H1 (cell line): ENCODE measurements around the gene GABBR1. TPM values are rescaled to one million over a fixed set of nuclear protein-coding genes. Genes with fewer than 3 reads are reported as not detected.

Source experiments
- CTCF ChIA-PET: fragments of 300-600 bp; sonication (Branson Sonifier 250); formaldehyde crosslinking; loops from one replicate; lab custom pipeline; 2021; ENCODE audit not compliant: partially characterized antibody; lab: Charles Lee
- POLR2A ChIA-PET: fragments of 300-600 bp; sonication (Branson Sonifier 250); formaldehyde crosslinking; loops from one replicate; lab custom pipeline; 2021; ENCODE audit warnings: inconsistent platforms; ENCODE audit not compliant: partially characterized antibody; lab: Charles Lee
- DNase-seq, 2 experiments: peaks; one replicate each; pipeline versions ENCODE4 v3.0.0 to v3.0.0-alpha.2; 2010 to 2022; ENCODE audit warnings: low spot score in 2 of 2, low read depth in 1 of 2, mixed read lengths in 1 of 2
- FAIRE-seq: peaks from 2 replicates; lab custom pipeline; 2011; peaks lifted over from hg19 to GRCh38; lab: Jason Lieb, UNC
- H2AFZ ChIP-seq: 2 replicates; pipeline ENCODE4 v1.8.1; 2012; ENCODE audit warnings: low read length, inconsistent platforms
- H2AK5ac ChIP-seq: 2 replicates; pipeline ENCODE4 v1.6.1; 2013; ENCODE audit warnings: low read depth, low read length
- H2BK120ac ChIP-seq: replicated peaks from 2 replicates; pipeline ENCODE3; 2013; ENCODE audit warnings: low read depth, low read length, inconsistent platforms
- H2BK12ac ChIP-seq: 2 replicates; pipeline ENCODE4 v1.6.1; 2013; ENCODE audit warnings: low read depth, low read length
- H2BK15ac ChIP-seq: 2 replicates; pipeline ENCODE4 v1.6.1; 2013; ENCODE audit warnings: low read length
- H2BK20ac ChIP-seq: 2 replicates; pipeline ENCODE4 v1.6.1; 2013; ENCODE audit warnings: low read length
- H2BK5ac ChIP-seq: 2 replicates; pipeline ENCODE4 v1.6.1; 2013; ENCODE audit warnings: low read depth, low read length
- H3K14ac ChIP-seq: 2 replicates; pipeline ENCODE4 v1.6.1; 2013; ENCODE audit warnings: inconsistent platforms; ENCODE audit not compliant: insufficient read length
- H3K18ac ChIP-seq: 2 replicates; pipeline ENCODE4 v1.6.1; 2013; ENCODE audit warnings: low read length; ENCODE audit errors: extremely low read depth
- H3K23ac ChIP-seq: 2 replicates; pipeline ENCODE4 v1.6.1; 2013; ENCODE audit warnings: inconsistent platforms; ENCODE audit not compliant: insufficient read length
- H3K23me2 ChIP-seq: 2 replicates; pipeline ENCODE4 v1.6.1; 2013; ENCODE audit warnings: low read depth, low read length
- H3K27ac ChIP-seq: 2 replicates; pipeline ENCODE4 v1.6.1; 2011; ENCODE audit warnings: low read depth, low read length, inconsistent platforms
- H3K27me3 ChIP-seq, 4 experiments: replicated peaks in 1 of 4; 1 replicate in 1 of 4; 2 replicates in 3 of 4; pipeline versions ENCODE4 v1.6.1 to v1.8.1; 2011 to 2013; ENCODE audit warnings: low read length in 3 of 4, mild to moderate bottlenecking in 3 of 4, inconsistent platforms in 2 of 4, mixed read lengths in 2 of 4, moderate library complexity in 1 of 4; ENCODE audit not compliant: control insufficient read depth in 3 of 4, insufficient read depth in 3 of 4; ENCODE audit errors: extremely low read depth in 1 of 4
- H3K36me3 ChIP-seq, 4 experiments: 2 replicates each; pipeline versions ENCODE4 v1.6.1 to v1.8.1; 2011 to 2013; ENCODE audit warnings: mild to moderate bottlenecking in 4 of 4, low read length in 3 of 4, moderate library complexity in 2 of 4, control low read depth in 1 of 4, inconsistent platforms in 1 of 4; ENCODE audit not compliant: insufficient read depth in 4 of 4, control insufficient read depth in 2 of 4
- H3K4ac ChIP-seq: replicated peaks from 2 replicates; pipeline ENCODE3; 2013; ENCODE audit warnings: low read length, low read depth, mixed read lengths, inconsistent platforms; ENCODE audit not compliant: insufficient read length
- H3K4me1 ChIP-seq, 4 experiments: replicated peaks in 1 of 4; 1 replicate in 1 of 4; 2 replicates in 3 of 4; pipeline versions ENCODE4 v1.6.1 to v1.8.1; 2011 to 2013; ENCODE audit warnings: low read length in 3 of 4, inconsistent platforms in 2 of 4, mixed read lengths in 1 of 4; ENCODE audit not compliant: insufficient read depth in 4 of 4, control insufficient read depth in 3 of 4
- H3K4me2 ChIP-seq, 2 experiments: 2 replicates each; pipeline versions ENCODE4 v1.6.1 to v1.8.1; 2011 to 2013; ENCODE audit warnings: low read depth in 2 of 2, low read length in 2 of 2, control low read depth in 1 of 2, inconsistent platforms in 1 of 2, mild to moderate bottlenecking in 1 of 2; ENCODE audit not compliant: insufficient read depth in 1 of 2
- H3K4me3 ChIP-seq, 4 experiments: fragments of 200-600, 300-600 bp in 1 of 4; sonication (generic), shearing (Covaris generic), sonication (Bioruptor Twin) in 1 of 4; 2 replicates each; pipeline versions ENCODE4 v1.5.1 to v1.8.1; 2011 to 2016; ENCODE audit warnings: low read length in 4 of 4, low read depth in 3 of 4, control low read depth in 2 of 4, inconsistent platforms in 2 of 4, mild to moderate bottlenecking in 2 of 4, mixed read lengths in 1 of 4, moderate library complexity in 1 of 4; ENCODE audit not compliant: insufficient read depth in 2 of 4; ENCODE audit errors: extremely low read depth in 1 of 4
- H3K56ac ChIP-seq: replicated peaks from 2 replicates; pipeline ENCODE3; 2013; ENCODE audit warnings: low read depth, mild to moderate bottlenecking, mixed read lengths, low read length, inconsistent platforms; ENCODE audit not compliant: insufficient read length
- H3K79me1 ChIP-seq: 2 replicates; pipeline ENCODE4 v1.6.1; 2013; ENCODE audit warnings: low read depth, low read length, control low read depth
- H3K79me2 ChIP-seq, 2 experiments: 2 replicates each; pipeline versions ENCODE4 v1.6.1 to v1.8.1; 2012 to 2013; ENCODE audit warnings: low read length in 2 of 2, mild to moderate bottlenecking in 2 of 2, inconsistent platforms in 1 of 2; ENCODE audit not compliant: insufficient read depth in 2 of 2, control insufficient read depth in 1 of 2
- H3K9ac ChIP-seq, 4 experiments: replicated peaks in 1 of 4; 1 replicate in 1 of 4; 2 replicates in 3 of 4; pipeline versions ENCODE4 v1.6.1 to v1.8.1; 2011 to 2013; ENCODE audit warnings: low read depth in 3 of 4, low read length in 3 of 4, control low read depth in 2 of 4, mild to moderate bottlenecking in 2 of 4, moderate library complexity in 2 of 4, inconsistent platforms in 1 of 4; ENCODE audit errors: extremely low read depth in 1 of 4
- H3K9me3 ChIP-seq, 2 experiments: 2 replicates each; pipeline versions ENCODE4 v1.6.1 to v1.8.1; 2012 to 2013; ENCODE audit warnings: mild to moderate bottlenecking in 2 of 2, moderate library complexity in 2 of 2, control low read depth in 1 of 2, inconsistent platforms in 1 of 2, low read depth in 1 of 2, low read length in 1 of 2, mixed read lengths in 1 of 2; ENCODE audit not compliant: insufficient read depth in 2 of 2
- H4K20me1 ChIP-seq, 2 experiments: replicated peaks in 1 of 2; 2 replicates each; pipeline versions ENCODE3 to v1.8.1; 2011 to 2013; ENCODE audit warnings: inconsistent platforms in 2 of 2, low read length in 2 of 2, mild to moderate bottlenecking in 1 of 2; ENCODE audit not compliant: insufficient read depth in 2 of 2, control insufficient read depth in 1 of 2
- H4K5ac ChIP-seq: 2 replicates; pipeline ENCODE4 v1.6.1; 2013; ENCODE audit warnings: low read length, low read depth, mixed read lengths, inconsistent platforms; ENCODE audit not compliant: insufficient read length
- H4K8ac ChIP-seq: 2 replicates; pipeline ENCODE4 v1.8.0; 2013; ENCODE audit warnings: mild to moderate bottlenecking, moderate library complexity, low read length, inconsistent platforms; ENCODE audit not compliant: insufficient read depth; ENCODE audit errors: extremely low read depth
- H4K91ac ChIP-seq: replicated peaks from 2 replicates; pipeline ENCODE3; 2013; ENCODE audit warnings: low read length, mixed read lengths, inconsistent platforms; ENCODE audit not compliant: insufficient read length
- ASH2L ChIP-seq: fragments of 200-600, 300-600 bp; sonication (generic); IDR thresholded peaks from one replicate; pipeline ENCODE4 v1.7.1; 2017; ENCODE audit warnings: low read length
- BRCA1 ChIP-seq: IDR thresholded peaks from 2 replicates; pipeline ENCODE4 v1.6.1; 2012; ENCODE audit warnings: low read depth, low read length, improper control_type of control experiment
- CHD2 ChIP-seq: IDR thresholded peaks from 2 replicates; pipeline ENCODE4 v1.6.1; 2012; ENCODE audit warnings: low read length, improper control_type of control experiment
- HDAC2 ChIP-seq, 2 experiments: fragments of 300-600 bp in 1 of 2; sonication (generic) in 1 of 2; IDR thresholded peaks; 2 replicates each; pipeline ENCODE4 v1.6.1; 2011 to 2012; ENCODE audit warnings: low read depth in 2 of 2, low read length in 2 of 2, mild to moderate bottlenecking in 2 of 2, moderate library complexity in 2 of 2, borderline replicate concordance in 1 of 2, inconsistent platforms in 1 of 2
- KDM4A ChIP-seq: IDR thresholded peaks from one replicate; pipeline ENCODE4 v1.7.1; 2012; ENCODE audit warnings: low read depth, mild to moderate bottlenecking, moderate library complexity, low read length, inconsistent platforms; ENCODE audit not compliant: severe bottlenecking
- RXRA ChIP-seq: IDR thresholded peaks from 2 replicates; pipeline ENCODE4 v1.6.1; 2011; ENCODE audit warnings: low read depth, mild to moderate bottlenecking, low read length, moderate library complexity; ENCODE audit not compliant: insufficient read depth
- SAP30 ChIP-seq: fragments of 300-600 bp; sonication (generic); IDR thresholded peaks from 2 replicates; pipeline ENCODE4 v1.7.1; 2012; ENCODE audit warnings: low read length, moderate library complexity, mild to moderate bottlenecking, inconsistent platforms; ENCODE audit not compliant: insufficient read depth, insufficient replicate concordance
- SIRT6 ChIP-seq: IDR thresholded peaks from one replicate; pipeline ENCODE4 v1.7.1; 2012; ENCODE audit warnings: low read length, inconsistent platforms
- SP2 ChIP-seq: IDR thresholded peaks from 2 replicates; pipeline ENCODE4 v1.6.1; 2012; ENCODE audit warnings: mild to moderate bottlenecking, low read length, inconsistent platforms
- SRF ChIP-seq: IDR thresholded peaks from 2 replicates; pipeline ENCODE4 v1.6.1; 2011; ENCODE audit warnings: mild to moderate bottlenecking, low read depth, low read length, moderate library complexity
- TAF1 ChIP-seq: IDR thresholded peaks from 2 replicates; pipeline ENCODE4 v1.6.1; 2011; ENCODE audit warnings: mild to moderate bottlenecking, low read depth, low read length
- TBP ChIP-seq: IDR thresholded peaks from 2 replicates; pipeline ENCODE4 v1.6.1; 2011; ENCODE audit warnings: low read depth, low read length, improper control_type of control experiment
- USF2 ChIP-seq: IDR thresholded peaks from 2 replicates; pipeline ENCODE4 v1.6.1; 2011; ENCODE audit warnings: low read length, improper control_type of control experiment
- YY1 ChIP-seq: IDR thresholded peaks from 2 replicates; pipeline ENCODE4 v1.6.1; 2011; ENCODE audit warnings: low read depth, mild to moderate bottlenecking, low read length
- WGBS, 2 experiments: shearing (Covaris generic) in 1 of 2; methylation state at CpG; one replicate each; pipeline versions ENCODE4 v1.1.6 to v1.1.7; 2013 to 2015; ENCODE audit warnings: low lambda C conversion rate in 2 of 2, mixed read lengths in 2 of 2, inconsistent platforms in 1 of 2, low coverage in 1 of 2, missing lambda C conversion rate in 1 of 2; ENCODE audit not compliant: insufficient replicate concordance in 2 of 2, insufficient coverage in 1 of 2, insufficient read length in 1 of 2; ENCODE audit errors: extremely low coverage in 1 of 2, missing lambda C conversion rate in 1 of 2; 5-methylcytosine and 5-hydroxymethylcytosine counted together
- polyA plus RNA-seq, 7 experiments: library from polyadenylated mRNA; depleted of rRNA in 3 of 7; stranded (reverse) in 5 of 7; unstranded in 2 of 7; fragments of >200 nt in 5 of 7; fragments of 200-250 nt in 2 of 7; gene quantifications; 1 replicate in 5 of 7; 2 replicates in 1 of 7; 4 replicates in 1 of 7; pipeline versions ENCODE4 v1.2.1 to v1.2.3, GENCODE V29; 2011 to 2013; ENCODE audit warnings: missing spikeins in 2 of 7, mixed read lengths in 2 of 7
- total RNA-seq: library from RNA; stranded (reverse); fragmentation: NEBNext Ultra II Directional; extraction: Animal tissue kit (Norgen Biotek cat#: 25700); gene quantifications from 2 replicates; pipeline ENCODE4 v1.2.1, GENCODE V29; 2021

GABBR1 gene
- total and polyA plus RNA-seq, 2 of the 8 experiments (the other 6 are each of a cell fraction or from before 2014, with no cell fraction given), result 75.9 to 78.3 TPM

GRCh38 chr6:29577544-29577943 lies 55.4 kb downstream of the GABBR1 start:
- ChIA-PET CTCF (interaction anchor here (0.8 to 3.9 kb wide), 5 partner anchors 10 to 201 kb away, joined by 3 to 27 read pairs (median 5); no protein-coding TSS in a partner anchor), POLR2A (interaction anchor here (0.8 to 2.7 kb wide), 4 partner anchors 11 to 203 kb away, joined by 3 to 8 read pairs (median 3); partner anchors contain the start of genes GABBR1 and OR12D3)
- H3K79me1 ChIP-seq, result no peaks in the 10 kb centered on the region
- H2BK5ac ChIP-seq, result no peak overlapping the region
- FAIRE-seq, result no peak
- H3K14ac ChIP-seq, result no peak overlapping the region
- no peak for DNase-seq
- no peak overlapping the region for H3K4me3 ChIP-seq
- H4K91ac ChIP-seq, result no peak overlapping the region
- no peaks in the 10 kb centered on the region for H4K20me1 ChIP-seq
- H3K27ac ChIP-seq, result no peak overlapping the region
- no peak overlapping the region for H4K5ac ChIP-seq
- no peak overlapping the region for H3K18ac ChIP-seq
- no peaks in the 10 kb centered on the region for H3K27me3 ChIP-seq
- H3K9me3 ChIP-seq, result no peaks in the 10 kb centered on the region
- no peak overlapping the region for H3K56ac ChIP-seq
- no peaks in the 10 kb centered on the region for H3K36me3 ChIP-seq
- no peak overlapping the region for H2BK12ac ChIP-seq
- no peaks in the 10 kb centered on the region for H3K23me2 ChIP-seq
- H3K4me2 ChIP-seq, result no peak overlapping the region
- no peak overlapping the region for H2BK120ac ChIP-seq
- H2AFZ ChIP-seq, result no peak overlapping the region
- H3K23ac ChIP-seq, result no peak overlapping the region
- H4K8ac ChIP-seq, result no peak overlapping the region
- no peak overlapping the region for H3K9ac ChIP-seq
- no peak overlapping the region for H3K4ac ChIP-seq
- no peak overlapping the region for H2BK15ac ChIP-seq
- no peaks in the 10 kb centered on the region for H3K4me1 ChIP-seq
- WGBS, 2 experiments, result 91% methylated on average over 7 of the region's 7 CpGs; no CpG with 5 or more reads in 1 of the 2 experiments
- no peak overlapping the region for H2AK5ac ChIP-seq
- no peaks in the 10 kb centered on the region for H3K79me2 ChIP-seq
- no peak overlapping the region for H2BK20ac ChIP-seq
- TF ChIP-seq CHD2, result no peak
- TF ChIP-seq SP2, result no peak
- TF ChIP-seq BRCA1, result no peak
- TF ChIP-seq USF2, result no peak
- TF ChIP-seq KDM4A, result no peak
- TF ChIP-seq RXRA, result no peak
- no peak for TF ChIP-seq ASH2L
- TF ChIP-seq TBP, result no peak
- no peak for TF ChIP-seq TAF1
- TF ChIP-seq SAP30, result no peak
- no peak for TF ChIP-seq HDAC2 (IDR thresholded peaks at IDR 0.05; ENCODE audit: borderline replicate concordance in 1 of 2, low read depth in 2 of 2, low read length in 2 of 2)
- no peak for TF ChIP-seq YY1
- TF ChIP-seq SRF, result no peak
- no peak for TF ChIP-seq SIRT6
